Measurements from ENCODE around the gene DAPK2. TPM values are rescaled to one million over a fixed set of nuclear protein-coding genes. Genes with fewer than 3 reads are reported as not detected.

The DAPK2 gene
- total and polyA plus RNA-seq, 2 experiments from 2014 or later: 5.8 to 7.5 TPM

DNA sequence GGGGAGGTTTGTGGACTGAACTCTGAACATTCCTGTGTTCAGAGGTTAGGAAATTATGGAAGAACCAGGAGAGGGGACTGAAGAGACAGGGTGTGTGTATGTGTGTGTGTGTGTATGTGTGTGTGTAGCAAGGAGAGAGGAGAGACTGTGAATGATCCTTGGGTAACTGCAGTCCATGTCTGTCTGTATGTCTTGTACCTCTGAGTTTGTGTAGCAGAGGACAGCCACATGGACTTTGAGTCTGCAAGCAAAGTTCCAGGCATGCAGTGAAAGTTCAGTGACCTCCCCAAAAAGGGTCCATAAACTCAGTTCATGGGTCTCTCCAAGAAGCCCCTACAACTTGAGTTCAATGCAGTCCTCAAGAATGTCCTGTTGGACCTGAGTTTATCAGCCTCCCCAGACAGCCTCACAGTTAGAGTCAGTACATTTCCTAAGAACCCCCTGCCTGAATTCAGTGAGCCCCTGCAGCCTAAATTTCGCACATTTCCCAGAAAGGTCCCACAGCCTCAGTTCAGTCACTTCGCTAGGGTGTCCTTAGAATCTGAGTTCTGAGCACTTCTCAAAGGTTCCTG lies 184.3 kb downstream of the DAPK2 start:
- no peak for DNase-seq
- H4K20me1 ChIP-seq (ENCODE audit: insufficient read depth): no peaks in the 10 kb centered on the region
- no peak overlapping the region for H3K4me3 ChIP-seq
- H2AFZ ChIP-seq: no peak overlapping the region
- H3K79me2 ChIP-seq (ENCODE audit: insufficient read depth): no peaks in the 10 kb centered on the region
- H3K9me2 ChIP-seq (ENCODE audit: insufficient read depth): no peaks in the 10 kb centered on the region
- H3K4me1 ChIP-seq (ENCODE audit: insufficient read depth): peaks cover 10% of the 10 kb centered on the region
- TF ChIP-seq EZH2phosphoT487 (IDR thresholded peaks at IDR 0.05; ENCODE audit: insufficient read depth, low read depth) (no peak), EZH2 (IDR thresholded peaks at IDR 0.05; ENCODE audit: insufficient read depth, poor library complexity, severe bottlenecking) (no peak)
- no peak overlapping the region for H3K4me2 ChIP-seq (ENCODE audit: unreplicated experiment)
- no peaks in the 10 kb centered on the region for H3K9me3 ChIP-seq (ENCODE audit: low read depth)
- WGBS, 2 experiments (ENCODE audit: low coverage in 1 of 2, low lambda C conversion rate in 2 of 2, missing lambda C conversion rate in 2 of 2): 87 to 93% methylated on average over 2 of the region's 2 CpGs
- H3F3A ChIP-seq (ENCODE audit: insufficient read depth): peaks cover 11% of the 10 kb centered on the region
- in situ Hi-C loops (cut with MboI): no loop called here
- H3K9ac ChIP-seq: no peak overlapping the region
- H3K27me3 ChIP-seq (replicated peaks; ENCODE audit: insufficient read depth): no peaks in the 10 kb centered on the region
- no peaks in the 10 kb centered on the region for H3K36me3 ChIP-seq (ENCODE audit: low read depth)
- H3K27ac ChIP-seq: no peak overlapping the region

- 87 to 89% methylated on average over 4 of the region's 4 CpGs for WGBS, 2 experiments (ENCODE audit: low coverage in 1 of 2, low lambda C conversion rate in 2 of 2, missing lambda C conversion rate in 2 of 2)
- no peak overlapping the region for H3K4me3 ChIP-seq
- peaks cover 14% of the 10 kb centered on the region for H3K4me1 ChIP-seq (ENCODE audit: insufficient read depth)
- H2AFZ ChIP-seq: no peak overlapping the region
- no peaks in the 10 kb centered on the region for H3K79me2 ChIP-seq (ENCODE audit: insufficient read depth)
- no peaks in the 10 kb centered on the region for H3K36me3 ChIP-seq (ENCODE audit: low read depth)
- H3K27ac ChIP-seq: no peak overlapping the region
- H3F3A ChIP-seq (ENCODE audit: insufficient read depth): peaks cover 16% of the 10 kb centered on the region
- no peak overlapping the region for H3K4me2 ChIP-seq (ENCODE audit: unreplicated experiment)
- no peaks in the 10 kb centered on the region for H3K9me2 ChIP-seq (ENCODE audit: insufficient read depth)
- H3K9me3 ChIP-seq (ENCODE audit: low read depth): no peaks in the 10 kb centered on the region
- no peak for DNase-seq
- TF ChIP-seq EZH2phosphoT487 (IDR thresholded peaks at IDR 0.05; ENCODE audit: insufficient read depth, low read depth) (no peak), EZH2 (IDR thresholded peaks at IDR 0.05; ENCODE audit: insufficient read depth, poor library complexity, severe bottlenecking) (no peak)
- no peak overlapping the region for H3K9ac ChIP-seq
- in situ Hi-C loops (cut with MboI): no loop called here
- H4K20me1 ChIP-seq (ENCODE audit: insufficient read depth): no peaks in the 10 kb centered on the region
- no peaks in the 10 kb centered on the region for H3K27me3 ChIP-seq (replicated peaks; ENCODE audit: insufficient read depth)
Observed at GRCh38 chr15:63860555-63860954, 185.7 kb downstream of the DAPK2 start.

- Histone ChIP-seq H3K4me3 (no peak overlapping the region), H3K4me2 (ENCODE audit: unreplicated experiment) (no peak overlapping the region), H3K79me2 (ENCODE audit: insufficient read depth) (no peaks in the 10 kb centered on the region), H3K9me2 (ENCODE audit: insufficient read depth) (no peaks in the 10 kb centered on the region), H3K9me3 (ENCODE audit: low read depth) (no peaks in the 10 kb centered on the region), H2AFZ (no peak overlapping the region), H3K4me1 (ENCODE audit: insufficient read depth) (peaks cover 14% of the 10 kb centered on the region), H3K27me3 (replicated peaks; ENCODE audit: insufficient read depth) (no peaks in the 10 kb centered on the region), H3F3A (ENCODE audit: insufficient read depth) (peaks cover 16% of the 10 kb centered on the region), H4K20me1 (ENCODE audit: insufficient read depth) (no peaks in the 10 kb centered on the region), H3K9ac (no peak overlapping the region), H3K36me3 (ENCODE audit: low read depth) (no peaks in the 10 kb centered on the region), H3K27ac (no peak overlapping the region)
- in situ Hi-C loops (cut with MboI): no loop called here
- WGBS, 2 experiments (ENCODE audit: low coverage in 1 of 2, low lambda C conversion rate in 2 of 2, missing lambda C conversion rate in 2 of 2): 50 to 67% methylated on average over 1 of the region's 1 CpG
- no peak for DNase-seq
- TF ChIP-seq EZH2 (IDR thresholded peaks at IDR 0.05; ENCODE audit: insufficient read depth, poor library complexity, severe bottlenecking): no peak
- TF ChIP-seq EZH2phosphoT487 (IDR thresholded peaks at IDR 0.05; ENCODE audit: insufficient read depth, low read depth): no peak
Observed at GRCh38 chr15:63860155-63860554, 186.1 kb downstream of the DAPK2 start.

DNA sequence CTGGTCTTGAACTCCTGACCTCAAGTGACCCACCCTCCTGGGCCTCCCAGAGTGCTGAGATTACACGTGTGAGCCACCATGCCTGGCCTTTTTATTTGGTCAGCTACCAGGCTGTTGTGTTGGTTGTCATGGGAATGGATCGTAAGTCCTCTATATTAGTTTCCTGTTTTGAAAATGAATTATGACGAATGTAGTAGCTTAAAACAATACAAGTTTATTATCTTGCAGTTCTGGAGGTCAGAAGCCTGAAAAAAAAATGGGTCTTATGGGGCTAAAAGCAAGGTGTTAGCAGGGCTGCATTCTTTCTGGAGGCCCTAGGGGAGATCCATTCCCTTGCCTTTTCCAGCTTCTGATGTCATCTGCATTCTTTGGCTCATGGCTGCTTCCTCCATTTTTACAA lies 187.4 kb downstream of the DAPK2 start:
- no peaks in the 10 kb centered on the region for H3K36me3 ChIP-seq (ENCODE audit: low read depth)
- peaks cover 16% of the 10 kb centered on the region for H3F3A ChIP-seq (ENCODE audit: insufficient read depth)
- H3K9me2 ChIP-seq (ENCODE audit: insufficient read depth): no peaks in the 10 kb centered on the region
- no peaks in the 10 kb centered on the region for H3K27me3 ChIP-seq (replicated peaks; ENCODE audit: insufficient read depth)
- DNase-seq: peak; percentile 47
- no peaks in the 10 kb centered on the region for H4K20me1 ChIP-seq (ENCODE audit: insufficient read depth)
- H3K4me1 ChIP-seq (ENCODE audit: insufficient read depth): peaks cover 14% of the 10 kb centered on the region
- no peaks in the 10 kb centered on the region for H3K79me2 ChIP-seq (ENCODE audit: insufficient read depth)
- no peak overlapping the region for H3K4me3 ChIP-seq
- no peak overlapping the region for H3K4me2 ChIP-seq (ENCODE audit: unreplicated experiment)
- no peak overlapping the region for H3K9ac ChIP-seq
- in situ Hi-C loops (cut with MboI): no loop called here
- H2AFZ ChIP-seq: no peak overlapping the region
- H3K27ac ChIP-seq: no peak overlapping the region
- H3K9me3 ChIP-seq (ENCODE audit: low read depth): no peaks in the 10 kb centered on the region
- WGBS, 2 experiments (ENCODE audit: low coverage in 1 of 2, low lambda C conversion rate in 2 of 2, missing lambda C conversion rate in 2 of 2): 75% methylated on average over 3 of the region's 3 CpGs
- TF ChIP-seq EZH2 (IDR thresholded peaks at IDR 0.05; ENCODE audit: insufficient read depth, poor library complexity, severe bottlenecking): no peak
- no peak for TF ChIP-seq EZH2phosphoT487 (IDR thresholded peaks at IDR 0.05; ENCODE audit: insufficient read depth, low read depth)

DNA sequence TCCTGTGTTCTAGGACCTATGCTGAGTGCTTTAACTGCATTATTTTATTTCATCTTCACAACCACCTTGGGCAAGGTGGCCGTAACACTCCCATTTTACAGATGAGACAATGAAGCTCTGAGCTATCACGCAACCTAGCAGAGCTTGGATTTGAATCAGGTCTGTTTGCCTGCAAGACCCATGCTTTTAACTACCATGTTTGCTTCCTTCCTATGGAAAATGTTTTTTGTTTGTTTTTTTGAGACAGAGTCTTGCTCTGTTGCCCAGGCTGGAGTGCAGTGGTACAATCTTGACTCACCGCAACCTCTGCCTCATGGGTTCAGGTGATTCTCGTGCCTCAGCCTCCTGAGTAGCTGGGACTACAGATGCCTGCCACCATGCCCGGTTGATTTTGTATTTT lies 187.8 kb downstream of the DAPK2 start:
- Histone ChIP-seq H3K27ac (no peak overlapping the region), H3K4me3 (no peak overlapping the region)

More for the DNA sequence above, 187.8 kb downstream of the DAPK2 start:
- Histone ChIP-seq H4K20me1 (ENCODE audit: insufficient read depth) (no peaks in the 10 kb centered on the region), H3F3A (ENCODE audit: insufficient read depth) (peaks cover 16% of the 10 kb centered on the region), H3K27me3 (replicated peaks; ENCODE audit: insufficient read depth) (no peaks in the 10 kb centered on the region), H3K9ac (no peak overlapping the region), H2AFZ (no peak overlapping the region), H3K9me2 (ENCODE audit: insufficient read depth) (no peaks in the 10 kb centered on the region), H3K79me2 (ENCODE audit: insufficient read depth) (no peaks in the 10 kb centered on the region), H3K9me3 (ENCODE audit: low read depth) (no peaks in the 10 kb centered on the region), H3K4me1 (ENCODE audit: insufficient read depth) (peaks cover 14% of the 10 kb centered on the region), H3K36me3 (ENCODE audit: low read depth) (no peaks in the 10 kb centered on the region), H3K4me2 (ENCODE audit: unreplicated experiment) (no peak overlapping the region)
- DNase-seq: no peak
- no peak for TF ChIP-seq EZH2phosphoT487 (IDR thresholded peaks at IDR 0.05; ENCODE audit: insufficient read depth, low read depth)
- TF ChIP-seq EZH2 (IDR thresholded peaks at IDR 0.05; ENCODE audit: insufficient read depth, poor library complexity, severe bottlenecking): no peak
- in situ Hi-C loops (cut with MboI): no loop called here
- WGBS, 2 experiments (ENCODE audit: low coverage in 1 of 2, low lambda C conversion rate in 2 of 2, missing lambda C conversion rate in 2 of 2): 93 to 95% methylated on average over 5 of the region's 5 CpGs

All from GM23248 (cell line).